HCT116 (cell line): Measurements from ENCODE around the gene CRIM1. TPM values are rescaled to one million over a fixed set of nuclear protein-coding genes. Genes with fewer than 3 reads are reported as not detected.

Experiments used
- ATAC-seq: fragments of 200-7000 bp; cut with Tn5 transposase; 2 replicates; pipeline ENCODE4 v1.9.1; 2020; ENCODE audit warnings: mild to moderate bottlenecking, moderate library complexity
- BruUV-seq: library from RNA; stranded (reverse); fragments of 400-500 nt; replicated peaks from 2 replicates; lab custom pipeline; 2021; lab: Mats Ljungman, UMichigan
- CTCF ChIA-PET: fragments of 300-600 bp; sonication (Branson Sonifier 250); formaldehyde crosslinking; loops from one replicate; lab custom pipeline; 2021; ENCODE audit warnings: antibody characterized with exemption; lab: Charles Lee
- POLR2A ChIA-PET: fragments of 300-600, 350-600 bp; sonication (Branson Sonifier 250); formaldehyde crosslinking; loops from one replicate; lab custom pipeline; 2021; ENCODE audit warnings: antibody characterized with exemption; lab: Charles Lee
- RAD21 ChIA-PET, 2 experiments: fragments of 300-600 bp; sonication (Branson Sonifier 250); formaldehyde crosslinking; loops; one replicate each; lab custom pipeline; 2023; ENCODE audit warnings: low total read pairs in 2 of 2; ENCODE audit not compliant: uncharacterized antibody in 2 of 2, unreplicated experiment in 2 of 2, low non-redundant PET in 1 of 2; lab: Charles Lee
- DNase-seq: peaks from one replicate; pipeline ENCODE4 v3.0.0-alpha.2; 2010; ENCODE audit warnings: low read depth, low spot score
- H2AFZ ChIP-seq: fragments of 200-600 bp; shearing (Covaris generic), sonication (generic); 2 replicates; pipeline ENCODE4 v1.6.1; 2017; ENCODE audit warnings: low read depth, mixed run types, mixed read lengths, antibody characterized with exemption, low read length; ENCODE audit not compliant: poor library complexity, severe bottlenecking
- H3K27ac ChIP-seq: 2 replicates; pipeline ENCODE4 v1.5.1; 2012; ENCODE audit warnings: low read depth, low read length
- H3K27me3 ChIP-seq: fragments of 200-600 bp; sonication (generic); 2 replicates; pipeline ENCODE4 v1.6.1; 2016; ENCODE audit warnings: mixed run types, low read length, mixed read lengths; ENCODE audit not compliant: insufficient read depth
- H3K36me3 ChIP-seq, 2 experiments: fragments of 200-500 bp in 1 of 2; fragments of 200-600 bp in 1 of 2; sonication (Bioruptor generic) in 1 of 2; sonication (generic) in 1 of 2; 2 replicates each; pipeline versions ENCODE4 v1.5.1 to v1.6.1; 2014 to 2016; ENCODE audit warnings: low read length in 2 of 2, inconsistent platforms in 1 of 2, mixed read lengths in 1 of 2, mixed run types in 1 of 2; ENCODE audit not compliant: insufficient read depth in 2 of 2, control insufficient read depth in 1 of 2
- H3K4me1 ChIP-seq, 2 experiments: fragments of 200-600 bp in 1 of 2; sonication (generic) in 1 of 2; 2 replicates each; pipeline versions ENCODE4 v1.5.1 to v1.6.1; 2012 to 2017; ENCODE audit warnings: low read length in 2 of 2, inconsistent platforms in 1 of 2, mild to moderate bottlenecking in 1 of 2, mixed read lengths in 1 of 2, mixed run types in 1 of 2, moderate library complexity in 1 of 2; ENCODE audit not compliant: insufficient read depth in 2 of 2, control insufficient read depth in 1 of 2
- H3K4me2 ChIP-seq: fragments of 200-600 bp; sonication (generic); 2 replicates; pipeline ENCODE4 v1.6.1; 2017; ENCODE audit warnings: mixed run types, low read length, mixed read lengths
- H3K4me3 ChIP-seq, 2 experiments: fragments of 200-600 bp in 1 of 2; sonication (generic) in 1 of 2; replicated peaks in 1 of 2; 2 replicates each; pipeline ENCODE4 v1.5.1; 2011 to 2016; ENCODE audit warnings: low read length in 2 of 2, control low read depth in 1 of 2, low read depth in 1 of 2, mild to moderate bottlenecking in 1 of 2, mixed read lengths in 1 of 2, mixed run types in 1 of 2
- H3K79me2 ChIP-seq: fragments of 200-600 bp; sonication (generic); 2 replicates; pipeline ENCODE4 v1.6.1; 2017; ENCODE audit warnings: mild to moderate bottlenecking, mixed run types, low read length, moderate library complexity, mixed read lengths; ENCODE audit not compliant: insufficient read depth
- H3K9ac ChIP-seq: fragments of 200-600 bp; sonication (generic); 2 replicates; pipeline ENCODE4 v1.6.1; 2016; ENCODE audit warnings: low read length, mixed read lengths
- H3K9me2 ChIP-seq: fragments of 200-600 bp; sonication (generic), shearing (Covaris generic); 2 replicates; pipeline ENCODE4 v1.6.1; 2017; ENCODE audit warnings: mixed run types, mild to moderate bottlenecking, moderate library complexity; ENCODE audit not compliant: insufficient read depth
- H3K9me3 ChIP-seq, 2 experiments: fragments of 200-500 bp in 1 of 2; fragments of 200-600 bp in 1 of 2; sonication (Bioruptor generic) in 1 of 2; sonication (generic) in 1 of 2; 2 replicates each; pipeline ENCODE4 v1.6.1; 2014 to 2017; ENCODE audit warnings: low read length in 2 of 2, mixed read lengths in 2 of 2, inconsistent platforms in 1 of 2, low read depth in 1 of 2, mild to moderate bottlenecking in 1 of 2, mixed run types in 1 of 2, moderate library complexity in 1 of 2; ENCODE audit not compliant: control insufficient read depth in 1 of 2, insufficient read depth in 1 of 2
- H4K20me1 ChIP-seq: fragments of 200-600 bp; sonication (generic), shearing (Covaris generic); 2 replicates; pipeline ENCODE4 v1.6.1; 2017; ENCODE audit warnings: mixed run types, mild to moderate bottlenecking, moderate library complexity; ENCODE audit not compliant: insufficient read depth
- CBX3 ChIP-seq: IDR thresholded peaks from 2 replicates; pipeline ENCODE4 v1.6.1; 2012; ENCODE audit warnings: low read depth
- CTCF ChIP-seq, 3 experiments: fragments of 200-600 bp in 1 of 3; sonication (generic) in 1 of 3; IDR thresholded peaks in 2 of 3; conservative IDR thresholded peaks in 1 of 3; 2 replicates each; pipeline ENCODE4 v1.5.1; 2012 to 2017; ENCODE audit warnings: low read depth in 2 of 3, low read length in 2 of 3, antibody characterized with exemption in 1 of 3, borderline replicate concordance in 1 of 3, control low read depth in 1 of 3, mild to moderate bottlenecking in 1 of 3, mixed read lengths in 1 of 3, mixed run types in 1 of 3, moderate library complexity in 1 of 3; ENCODE audit not compliant: insufficient read depth in 1 of 3
- POLR2A ChIP-seq: IDR thresholded peaks from 2 replicates; pipeline ENCODE4 v1.7.0; 2011; ENCODE audit warnings: borderline replicate concordance; ENCODE audit not compliant: insufficient read depth, insufficient read length; ENCODE audit errors: extremely low read depth
- POLR2AphosphoS5 ChIP-seq: IDR thresholded peaks from 2 replicates; pipeline ENCODE4 v1.6.1; 2011; ENCODE audit warnings: mild to moderate bottlenecking, low read depth, low read length, moderate library complexity
- RAD21 ChIP-seq: IDR thresholded peaks from 2 replicates; pipeline ENCODE4 v1.6.1; 2012; ENCODE audit warnings: low read depth, mild to moderate bottlenecking
- TCF7L2 ChIP-seq: IDR thresholded peaks from 2 replicates; pipeline ENCODE4 v1.7.0; 2011; ENCODE audit warnings: borderline replicate concordance, inconsistent platforms; ENCODE audit not compliant: insufficient read depth, insufficient read length; ENCODE audit errors: extremely low read depth
- YY1 ChIP-seq: IDR thresholded peaks from 2 replicates; pipeline ENCODE4 v1.6.1; 2011; ENCODE audit warnings: low read length, low read depth, moderate library complexity, mild to moderate bottlenecking; ENCODE audit not compliant: insufficient replicate concordance; ENCODE audit errors: extremely low read depth
- ZBTB33 ChIP-seq: IDR thresholded peaks from 2 replicates; pipeline ENCODE4 v1.6.1; 2011; ENCODE audit warnings: mild to moderate bottlenecking, low read length, moderate library complexity; ENCODE audit not compliant: insufficient replicate concordance; ENCODE audit errors: extremely low read depth
- intact Hi-C: fragments of 100-400 bp; cut with micrococcal nuclease; formaldehyde crosslinking; loops from 2 replicates; pipeline ENCODE4 v1.10.0; 2022
- total RNA-seq: library from RNA; stranded (reverse); gene quantifications from one replicate; pipeline ENCODE4 v1.2.1, GENCODE V29; 2021; ENCODE audit not compliant: unreplicated experiment

CRIM1 gene
- total RNA-seq, 1 experiment from 2014 or later = 27.2 TPM

GRCh38 chr2:36351291-36351690 is 4.3 kb upstream of the CRIM1 start (continued):
- TF ChIP-seq YY1 (no peak), RAD21 (no peak), POLR2A (no peak), ZBTB33 (no peak), POLR2AphosphoS5 (no peak)

GRCh38 chr2:36351736-36352349 is 3.7 kb upstream of the CRIM1 start:
- DNase-seq (peak; percentile 65), ATAC-seq (0 out of 2 replicates have a peak, but pooled peaks have one; percentile 6)
- no TSS peak for BruUV-seq
- intact Hi-C loops = loop anchor here (1.0 to 10.0 kb wide), 5 partner anchors 109 to 419 kb away; no protein-coding TSS in a partner anchor
- H2AFZ ChIP-seq = peak overlapping the region; percentile 83
- peaks cover 6% of the 10 kb centered on the region for H3K79me2 ChIP-seq
- no peaks in the 10 kb centered on the region for H3K36me3 ChIP-seq
- H3K4me3 ChIP-seq = no peak overlapping the region
- peaks cover 4 to 22% of the 10 kb centered on the region in 2 experiments; a peak in 3 of 4 replicates for H3K4me1 ChIP-seq
- no peaks in the 10 kb centered on the region for H3K27me3 ChIP-seq
- TF ChIP-seq RAD21 = peak; percentile 77
- no peak for TF ChIP-seq CBX3
- no peak for TF ChIP-seq TCF7L2
- peak; percentile 53 to 58 (median 54) for TF ChIP-seq CTCF (IDR thresholded peaks at IDR 0.05 in 2 of 3, conservative IDR thresholded peaks at IDR 0.05 in 1 of 3; ENCODE audit: borderline replicate concordance in 1 of 3, insufficient read depth in 1 of 3, low read depth in 2 of 3, low read length in 2 of 3)
- TF ChIP-seq YY1 = peak; percentile 33
- H3K4me2 ChIP-seq = peak overlapping the region; percentile 14
- H3K9me3 ChIP-seq = no peaks in the 10 kb centered on the region
- no peaks in the 10 kb centered on the region for H4K20me1 ChIP-seq
- ChIA-PET POLR2A (interaction anchor here (0.6 to 1.0 kb wide), 2 partner anchors 194 to 320 kb away, joined by 3 read pairs; no protein-coding TSS in a partner anchor), CTCF (interaction anchor here (1.0 to 1.5 kb wide), 9 partner anchors 19 to 320 kb away, joined by 3 to 11 read pairs (median 5); no protein-coding TSS in a partner anchor), RAD21 (no interaction called here)
- no peak overlapping the region for H3K9ac ChIP-seq
- H3K27ac ChIP-seq = no peak overlapping the region
- no peaks in the 10 kb centered on the region for H3K9me2 ChIP-seq
